Right atrium auricular region (tissue), 2 donors: ENCODE measurements around the gene CACNA1F. TPM values are rescaled to one million over a fixed set of nuclear protein-coding genes. Genes with fewer than 3 reads are reported as not detected.

ENCODE experiments used
- DNase-seq: peaks from one replicate; pipeline ENCODE4 v3.0.0-alpha.2; 2019; ENCODE audit warnings: low spot score
- H3K27ac ChIP-seq, 2 donors: fragments of 200-600 bp; sonication (generic); 1 replicate in 1 of 2; 2 replicates in 1 of 2; pipeline ENCODE4 v1.5.1; 2016 to 2019
- H3K27me3 ChIP-seq, 2 donors: fragments of 200-600 bp; sonication (generic); one replicate each; pipeline versions ENCODE4 v1.5.1 to v1.6.0; 2017 to 2019
- H3K36me3 ChIP-seq: fragments of 200-600 bp; sonication (generic); one replicate; pipeline ENCODE4 v1.5.1; 2016
- H3K4me1 ChIP-seq, 2 donors: fragments of 200-600 bp; sonication (generic); one replicate each; pipeline versions ENCODE4 v1.5.1 to v1.6.0; 2017 to 2019
- H3K4me3 ChIP-seq, 2 donors: fragments of 200-600 bp; sonication (generic); 1 replicate in 1 of 2; 2 replicates in 1 of 2; pipeline ENCODE4 v1.5.1; 2017 to 2019; ENCODE audit warnings: mild to moderate bottlenecking in 1 of 2, moderate library complexity in 1 of 2
- H3K9me3 ChIP-seq, 2 donors: fragments of 200-600 bp; sonication (generic); one replicate each; pipeline ENCODE4 v1.5.1; 2019
- total RNA-seq, 2 donors: library from RNA; depleted of rRNA; stranded (reverse); fragments of >200 nt; gene quantifications; one replicate each; pipeline ENCODE4 v1.1.0, GENCODE V29; 2016
- TF ChIP-seq, protein P1 (sequence below), 2 donors: fragments of 200-600 bp; sonication (generic); IDR thresholded peaks; one replicate each; pipeline ENCODE4 v1.5.1; 2019; ENCODE audit warnings: antibody characterized with exemption in 2 of 2

Gene CACNA1F
- total RNA-seq, 2 donors from 2014 or later, result 0.08 to 0.11 TPM

GRCh38 chrX:49188468-49189076, 44.6 kb downstream of the CACNA1F start:
- peaks cover 0 to 11% of the 10 kb centered on the region in 2 donors for H3K4me1 ChIP-seq
- H3K27me3 ChIP-seq, result no peaks in the 10 kb centered on the region
- no peaks in the 10 kb centered on the region for H3K9me3 ChIP-seq
- TF ChIP-seq, protein P1, sequence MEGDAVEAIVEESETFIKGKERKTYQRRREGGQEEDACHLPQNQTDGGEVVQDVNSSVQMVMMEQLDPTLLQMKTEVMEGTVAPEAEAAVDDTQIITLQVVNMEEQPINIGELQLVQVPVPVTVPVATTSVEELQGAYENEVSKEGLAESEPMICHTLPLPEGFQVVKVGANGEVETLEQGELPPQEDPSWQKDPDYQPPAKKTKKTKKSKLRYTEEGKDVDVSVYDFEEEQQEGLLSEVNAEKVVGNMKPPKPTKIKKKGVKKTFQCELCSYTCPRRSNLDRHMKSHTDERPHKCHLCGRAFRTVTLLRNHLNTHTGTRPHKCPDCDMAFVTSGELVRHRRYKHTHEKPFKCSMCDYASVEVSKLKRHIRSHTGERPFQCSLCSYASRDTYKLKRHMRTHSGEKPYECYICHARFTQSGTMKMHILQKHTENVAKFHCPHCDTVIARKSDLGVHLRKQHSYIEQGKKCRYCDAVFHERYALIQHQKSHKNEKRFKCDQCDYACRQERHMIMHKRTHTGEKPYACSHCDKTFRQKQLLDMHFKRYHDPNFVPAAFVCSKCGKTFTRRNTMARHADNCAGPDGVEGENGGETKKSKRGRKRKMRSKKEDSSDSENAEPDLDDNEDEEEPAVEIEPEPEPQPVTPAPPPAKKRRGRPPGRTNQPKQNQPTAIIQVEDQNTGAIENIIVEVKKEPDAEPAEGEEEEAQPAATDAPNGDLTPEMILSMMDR (IDR thresholded peaks at IDR 0.05), result no peak
- H3K36me3 ChIP-seq, result no peaks in the 10 kb centered on the region
- H3K4me3 ChIP-seq, result no peak overlapping the region
- DNase-seq, result no peak
- no peak overlapping the region for H3K27ac ChIP-seq

GRCh38 chrX:49187526-49187925, 45.6 kb downstream of the CACNA1F start:
- no peaks in the 10 kb centered on the region for H3K27me3 ChIP-seq
- no peaks in the 10 kb centered on the region for H3K36me3 ChIP-seq
- no peak overlapping the region for H3K4me3 ChIP-seq
- no peak for DNase-seq
- peaks cover 0 to 11% of the 10 kb centered on the region in 2 donors for H3K4me1 ChIP-seq
- H3K9me3 ChIP-seq, result no peaks in the 10 kb centered on the region
- TF ChIP-seq, protein P1 (IDR thresholded peaks at IDR 0.05), result no peak
- peak overlapping the region; percentile 31 to 77 for H3K27ac ChIP-seq

DNA sequence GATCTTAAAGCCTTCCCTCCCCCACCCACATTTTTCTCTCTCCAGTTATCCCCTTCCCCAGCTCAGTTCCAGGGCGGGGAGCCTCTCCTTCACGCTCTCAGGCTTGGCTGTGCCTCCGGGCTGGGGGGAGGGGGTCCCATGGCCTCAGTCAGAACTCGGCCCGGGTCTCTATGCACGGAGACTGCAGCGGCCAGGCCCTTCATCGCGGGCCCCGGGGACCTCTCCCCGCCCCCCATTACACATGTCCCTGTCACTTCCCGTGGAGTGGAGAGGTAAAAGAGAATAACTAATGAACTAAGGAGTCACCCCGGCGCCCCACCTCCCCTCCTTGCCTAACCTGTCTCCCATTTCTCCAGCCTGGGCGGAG, 46.1 kb downstream of the CACNA1F start:
- H3K4me1 ChIP-seq, result peaks cover 0 to 11% of the 10 kb centered on the region in 2 donors
- TF ChIP-seq, protein P1 (IDR thresholded peaks at IDR 0.05), result no peak

DNA sequence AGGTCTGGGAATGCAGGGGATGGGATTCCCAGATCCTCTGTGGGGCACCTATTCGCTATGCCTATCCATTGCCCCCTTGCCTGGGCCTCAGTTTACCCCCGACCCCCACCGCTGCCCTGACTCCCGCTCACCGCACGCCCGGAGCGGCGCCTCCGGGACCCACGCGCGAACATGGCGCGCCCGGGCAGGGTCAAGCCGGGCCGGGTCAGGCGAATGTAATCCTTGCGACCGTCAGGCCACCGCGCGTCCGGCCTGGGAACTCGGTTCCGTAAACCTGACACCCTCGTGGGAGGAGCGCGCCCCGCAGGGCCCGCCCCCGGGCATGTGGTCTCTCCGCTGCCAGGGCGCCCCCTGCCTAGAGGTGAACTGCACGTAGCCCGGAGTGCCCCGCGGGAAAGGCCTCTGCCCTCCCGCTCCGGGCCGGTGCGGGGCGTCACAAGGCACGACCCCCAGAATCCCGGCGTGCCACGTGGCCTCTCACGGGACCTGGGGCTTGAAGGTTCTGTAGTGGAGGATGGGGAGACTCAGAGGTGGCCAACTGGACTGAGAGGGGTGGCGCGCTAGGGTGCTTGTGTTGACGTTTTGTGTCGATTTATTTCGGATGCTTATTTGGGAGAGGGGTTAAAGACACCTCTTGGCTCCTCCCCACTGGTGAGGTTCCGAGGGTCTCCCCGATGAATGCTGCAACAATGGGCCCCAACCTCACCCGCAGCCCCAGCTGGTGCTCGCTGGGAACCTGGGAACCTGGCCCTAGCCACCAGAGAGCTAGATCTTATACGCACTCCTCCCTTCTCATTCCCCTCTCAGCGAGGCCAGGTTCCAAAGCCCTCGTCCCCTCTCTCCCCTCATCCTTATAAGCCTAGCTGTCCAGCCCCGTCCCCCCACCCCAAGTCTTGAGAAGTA, 46.8 kb downstream of the CACNA1F start, which contains the start of gene PRICKLE3:
PRICKLE3 (minus strand) TSS at position 249 of the 903 bp plus-strand sequence; CDS start at position 173, 76 bp downstream.
- peaks cover 0 to 11% of the 10 kb centered on the region in 2 donors for H3K4me1 ChIP-seq
- DNase-seq, result peak; percentile 83
- H3K4me3 ChIP-seq, result peak within 1 kb of the TSS; percentile 40 to 54
- no peaks in the 10 kb centered on the region for H3K9me3 ChIP-seq
- H3K27ac ChIP-seq, result peak within 1 kb of the TSS; percentile 77 to 81
- no peaks in the 10 kb centered on the region for H3K36me3 ChIP-seq
- no peaks in the 10 kb centered on the region for H3K27me3 ChIP-seq
- TF ChIP-seq, protein P1 (IDR thresholded peaks at IDR 0.05), result peak; percentile 34 to 63

More for the DNA sequence above, 46.1 kb downstream of the CACNA1F start:
- DNase-seq, result no peak
- Histone ChIP-seq H3K27me3 (no peaks in the 10 kb centered on the region), H3K36me3 (no peaks in the 10 kb centered on the region), H3K27ac (peak overlapping the region; percentile 31 to 77), H3K9me3 (no peaks in the 10 kb centered on the region), H3K4me3 (no peak overlapping the region)

DNA sequence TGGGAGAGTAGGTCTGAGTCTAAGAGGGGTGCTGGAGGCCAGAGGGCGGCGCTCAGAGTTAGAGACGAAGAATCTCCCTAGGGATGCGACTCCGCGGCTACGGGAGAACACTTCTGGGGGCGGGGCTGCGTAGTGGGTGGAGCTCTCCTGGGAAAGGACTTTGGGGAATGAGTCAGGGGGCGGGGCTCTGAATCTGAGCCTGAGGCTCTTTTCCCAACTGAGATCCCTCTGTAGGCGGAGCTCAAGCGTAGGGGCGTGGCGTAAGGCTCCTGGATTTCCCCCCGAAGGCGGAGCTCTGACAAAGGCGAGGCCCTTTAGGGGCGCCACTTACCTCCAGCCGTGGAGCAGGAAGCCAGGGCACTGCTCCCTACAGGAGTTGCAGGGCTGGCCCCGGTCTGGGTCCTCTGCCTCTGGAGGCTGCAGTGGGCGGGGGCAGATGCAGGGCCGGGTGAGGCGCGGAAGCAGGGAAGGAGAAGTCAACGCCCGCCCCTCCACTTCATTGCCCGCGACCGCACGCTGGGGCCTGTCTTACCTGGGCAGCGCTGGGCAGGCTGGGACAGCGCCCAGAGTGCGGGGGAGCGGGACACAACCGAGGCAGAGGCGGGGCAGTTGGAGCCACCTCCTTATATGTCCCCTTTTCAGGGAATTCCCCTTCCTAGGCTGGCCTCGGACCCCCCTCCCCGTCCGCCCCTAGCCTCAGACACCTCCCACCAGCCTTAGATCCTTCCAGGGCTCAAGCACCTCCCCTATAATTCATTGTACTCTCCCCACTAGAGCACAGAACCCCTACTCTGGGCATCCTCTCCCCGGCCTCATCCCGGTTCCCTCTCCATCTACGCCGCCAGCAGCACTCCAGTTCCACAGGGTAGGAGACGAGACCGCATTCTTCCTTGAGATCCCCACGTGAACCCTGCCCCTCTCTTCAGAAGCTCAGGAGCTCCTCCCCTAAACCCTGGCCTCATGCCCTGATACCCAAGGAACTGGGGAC, 48.6 kb downstream of the CACNA1F start:
- Histone ChIP-seq H3K36me3 (no peaks in the 10 kb centered on the region), H3K27ac (peak overlapping the region; percentile 77 to 81), H3K4me3 (peak overlapping the region; percentile 31 to 54), H3K27me3 (no peaks in the 10 kb centered on the region), H3K4me1 (peaks cover 0 to 11% of the 10 kb centered on the region in 2 donors), H3K9me3 (no peaks in the 10 kb centered on the region)
- peak; percentile 94 for DNase-seq
- TF ChIP-seq, protein P1 (IDR thresholded peaks at IDR 0.05), result no peak
